Hindlimb muscle (tissue), 1 donor: ENCODE measurements around the gene OR9Q1. TPM values are rescaled to one million over a fixed set of nuclear protein-coding genes. Genes with fewer than 3 reads are reported as not detected.
"Not testable (repeated sequence)": the region's sequence is repeated elsewhere in the genome, so short reads cannot be mapped to it uniquely, and the experiment has no call there.

Experiments
- DNase-seq: peaks from one replicate; pipeline ENCODE4 v3.0.0-alpha.2; 2013
- polyA plus RNA-seq: library from polyadenylated mRNA; unstranded; fragments of 120-200 nt; gene quantifications from one replicate; pipeline ENCODE4 v1.2.1, GENCODE V29; 2013; ENCODE audit not compliant: insufficient read length

Gene OR9Q1
- polyA plus RNA-seq, 1 donor = not detected

- DNase-seq = no peak
These were observed 111.5 kb downstream of the OR9Q1 start for GRCh38 chr11:58135171-58135570.

DNA sequence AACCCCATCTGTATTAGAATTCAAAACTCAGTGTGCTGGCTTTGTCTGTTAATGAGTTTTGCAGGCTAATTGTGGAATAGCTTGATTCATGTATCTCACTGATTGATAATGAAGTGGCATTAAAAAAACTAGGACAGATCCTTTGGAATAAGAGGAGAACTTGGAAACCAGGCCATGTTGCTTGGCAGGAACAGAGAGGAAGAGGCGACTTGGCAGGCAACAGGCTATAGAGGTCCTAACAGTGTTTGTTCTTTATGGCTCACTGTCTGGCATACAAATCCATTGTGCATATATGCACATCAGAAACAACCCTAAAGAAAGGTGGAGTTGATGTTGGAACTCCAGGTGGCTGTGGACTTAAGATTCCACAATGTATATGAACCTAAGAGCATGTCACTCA is 119.1 kb downstream of the OR9Q1 start:
- DNase-seq = peak; percentile 7

- DNase-seq = no peak
These were observed 129.1 kb downstream of the OR9Q1 start for GRCh38 chr11:58152781-58153180.

- DNase-seq = no peak
These were observed 140.7 kb downstream of the OR9Q1 start for GRCh38 chr11:58164389-58164788.

- DNase-seq = no peak
These were observed 141.3 kb downstream of the OR9Q1 start for GRCh38 chr11:58164990-58165389.

DNA sequence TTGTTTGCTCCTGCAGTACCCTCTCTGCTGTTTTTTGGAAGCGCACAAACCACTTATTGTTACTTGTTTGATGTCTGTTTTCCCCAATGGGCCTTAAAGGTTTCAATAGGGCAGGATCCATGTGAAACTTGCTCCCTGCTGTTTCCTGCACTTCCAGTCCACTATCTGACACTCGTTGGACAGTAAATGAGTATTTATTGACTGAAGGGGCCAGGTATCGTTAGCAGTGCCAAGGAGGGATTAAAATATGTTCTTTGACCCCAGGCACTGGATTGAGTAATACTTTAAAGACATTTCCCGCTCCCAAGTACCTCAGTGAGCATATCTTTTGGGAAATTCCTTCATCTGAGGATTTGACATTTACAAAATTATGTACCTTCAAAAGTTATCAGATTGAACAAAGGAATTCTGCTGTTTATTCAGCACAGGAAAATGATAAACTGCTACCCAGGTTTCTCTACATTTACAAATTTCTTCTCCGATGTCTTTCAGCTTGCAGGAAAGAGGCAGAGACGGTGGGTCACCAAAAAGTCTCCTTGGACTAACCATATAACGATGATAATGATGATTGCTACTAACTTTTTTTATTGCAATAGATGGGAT is 141.9 kb downstream of the OR9Q1 start:
- no peak for DNase-seq

- DNase-seq = no peak
These were observed 153.9 kb downstream of the OR9Q1 start for GRCh38 chr11:58177409-58178054.

DNA sequence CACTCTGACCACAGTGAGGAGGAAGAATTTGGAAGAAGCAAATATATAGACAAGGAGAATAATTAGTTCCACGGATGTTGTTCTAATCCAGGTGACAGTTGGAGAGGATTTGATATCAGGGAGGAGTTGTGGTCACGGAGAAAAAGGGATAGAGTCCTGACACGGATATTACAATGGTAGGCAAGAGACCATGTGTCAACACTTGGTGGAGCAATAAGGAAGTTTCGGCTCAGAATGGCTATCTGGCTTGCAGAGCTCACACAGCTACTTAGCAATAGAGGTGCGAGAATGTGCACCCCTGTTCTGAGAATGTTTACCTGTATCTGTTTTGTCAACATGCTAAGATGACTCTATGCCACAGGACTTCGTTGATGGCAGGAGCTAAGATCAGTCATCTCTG is 154.8 kb downstream of the OR9Q1 start:
- DNase-seq = no peak

DNA sequence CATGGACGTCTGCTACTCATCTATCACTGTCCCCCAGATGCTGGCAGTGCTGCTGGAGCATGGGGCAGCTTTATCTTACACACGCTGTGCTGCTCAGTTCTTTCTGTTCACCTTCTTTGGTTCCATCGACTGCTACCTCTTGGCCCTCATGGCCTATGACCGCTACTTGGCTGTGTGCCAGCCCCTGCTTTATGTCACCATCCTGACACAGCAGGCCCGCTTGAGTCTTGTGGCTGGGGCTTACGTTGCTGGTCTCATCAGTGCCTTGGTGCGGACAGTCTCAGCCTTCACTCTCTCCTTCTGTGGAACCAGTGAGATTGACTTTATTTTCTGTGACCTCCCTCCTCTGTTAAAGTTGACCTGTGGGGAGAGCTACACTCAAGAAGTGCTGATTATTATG is 156.0 kb downstream of the OR9Q1 start:
- DNase-seq = no peak

GRCh38 chr11:58186938-58187337 is 163.3 kb downstream of the OR9Q1 start:
- no peak for DNase-seq

GRCh38 chr11:58188770-58189169 is 165.1 kb downstream of the OR9Q1 start, which contains the start of gene OR9Q2:
OR9Q2 (plus strand) TSS chr11:58189070; CDS start chr11:58190491, 1,421 bp downstream.
- no peak for DNase-seq

GRCh38 chr11:58192229-58192628 is 168.5 kb downstream of the OR9Q1 start:
- no peak for DNase-seq

DNA sequence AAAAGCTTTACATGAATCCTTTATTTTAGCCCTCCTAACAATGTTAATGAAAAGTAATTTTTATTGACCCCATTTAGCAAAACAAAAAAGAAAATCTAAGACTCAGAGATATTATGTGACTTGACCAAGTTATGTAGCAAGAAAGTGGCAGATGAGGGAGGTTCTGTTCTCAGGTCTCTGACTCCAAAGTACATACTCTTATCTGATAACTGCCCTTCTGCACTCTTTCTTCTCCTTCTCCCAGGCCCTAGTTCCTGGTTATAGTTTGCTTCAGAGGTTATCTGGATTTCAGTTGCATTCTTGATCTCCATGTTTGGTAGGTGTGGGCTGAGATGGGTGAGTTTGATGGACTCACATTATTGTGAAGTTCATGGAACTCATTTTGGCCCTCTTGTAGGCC is 169.7 kb downstream of the OR9Q1 start:
- DNase-seq = no peak

GRCh38 chr11:58195939-58196338 is 172.3 kb downstream of the OR9Q1 start:
- DNase-seq = no peak

GRCh38 chr11:58199271-58199670 is 175.6 kb downstream of the OR9Q1 start:
- no peak for DNase-seq

DNA sequence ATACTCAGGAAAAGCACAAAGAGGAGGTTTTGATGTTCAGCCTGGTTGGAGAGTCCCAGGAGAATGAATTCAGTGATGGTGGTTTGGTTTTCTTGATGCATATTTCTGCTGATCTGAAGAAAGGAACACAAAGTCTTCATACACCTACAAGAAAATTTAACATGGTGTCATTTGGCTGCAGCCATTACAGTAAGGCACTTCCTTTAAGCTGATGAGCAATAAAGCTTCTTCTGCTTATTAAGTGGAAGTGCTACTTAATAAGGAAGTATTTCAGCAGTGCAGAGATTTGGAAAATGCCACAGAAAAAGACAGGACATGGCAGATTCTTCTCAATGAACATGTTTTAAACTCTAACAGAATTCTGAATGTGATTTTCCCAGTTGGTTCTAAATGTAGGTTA is 180.4 kb downstream of the OR9Q1 start, which contains the start of gene OR1S2:
Gene OR1S2 (minus strand): TSS at position 101 of the 400 bp plus-strand sequence. CDS start 0 bp downstream, at position 101.
- no peak for DNase-seq

DNA sequence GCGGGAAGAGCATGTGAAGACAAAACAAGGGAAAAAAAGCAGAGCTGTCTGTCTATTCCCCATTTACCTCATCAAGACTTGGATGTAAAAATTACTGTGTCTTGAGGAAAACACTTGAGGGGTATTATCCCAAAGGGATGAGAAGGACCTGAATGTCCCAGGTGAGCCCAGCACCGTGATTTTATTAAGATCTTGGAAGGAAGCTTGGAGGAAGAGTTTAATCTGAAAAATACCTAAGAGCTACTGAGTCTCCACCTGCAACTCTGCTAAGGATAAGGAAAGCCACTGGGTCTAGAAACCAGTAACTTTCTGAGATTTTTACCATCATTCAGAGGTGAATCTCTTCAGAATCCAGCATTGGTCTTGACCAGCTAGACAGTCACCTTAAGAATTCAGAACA is 188.7 kb downstream of the OR9Q1 start, which contains the start of gene OR1S1:
Gene OR1S1 (plus strand): TSS at position 301 of the 400 bp plus-strand sequence.
- DNase-seq = not testable (repeated sequence)

DNA sequence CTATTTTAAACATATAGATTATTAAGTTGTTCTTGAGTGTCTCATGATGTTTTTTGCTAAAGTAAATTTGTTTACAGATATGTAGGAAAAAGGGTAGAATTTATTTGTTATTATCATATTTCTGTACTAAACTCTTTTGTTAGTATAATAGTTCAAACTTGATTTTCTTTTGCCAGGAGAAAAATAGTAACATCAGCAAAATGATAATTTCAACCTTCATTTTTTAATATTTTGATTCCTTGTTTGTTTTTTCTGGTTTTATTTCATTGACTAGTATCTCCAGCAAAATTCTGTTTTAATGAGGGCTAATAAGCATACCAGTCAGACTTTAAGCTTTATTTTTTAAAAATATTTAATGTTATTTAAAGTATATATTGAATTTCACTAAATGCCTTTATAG is 192.8 kb downstream of the OR9Q1 start:
- DNase-seq = no peak

GRCh38 chr11:58222721-58223120 is 199.0 kb downstream of the OR9Q1 start:
- no peak for DNase-seq

GRCh38 chr11:58227956-58228615 is 204.4 kb downstream of the OR9Q1 start:
- no peak for DNase-seq
